Left lobe of liver (tissue), 2 donors: ENCODE data around the gene CRB2. TPM values are rescaled to one million over a fixed set of nuclear protein-coding genes. Genes with fewer than 3 reads are reported as not detected.
A peak's percentile ranks its signal among the peaks of the same experiment; 100 is the strongest.

ENCODE experiments used
- ATAC-seq: fragments of 200-7000 bp; cut with Tn5 transposase; one replicate; pipeline ENCODE4 v1.9.1; 2020; ENCODE audit warnings: mild to moderate bottlenecking, moderate library complexity
- DNase-seq: peaks from one replicate; pipeline ENCODE4 v3.0.0-alpha.2; 2020; ENCODE audit warnings: low spot score
- total RNA-seq: library from RNA; stranded (reverse); gene quantifications from one replicate; pipeline ENCODE4 v1.2.1, GENCODE V29; 2021
- donor health status: DM: no; HTN: no; CAD: no; lungs with moderate emphysema.
- donor health status: DM: no; HTN: yes; CAD: no.

The CRB2 gene
- total RNA-seq, 1 donor from 2014 or later = not detected

GRCh38 chr9:123418052-123418430 is 62.0 kb downstream of the CRB2 start:
- DNase-seq = no peak
- ATAC-seq = no peak

GRCh38 chr9:123418506-123418905 is 62.5 kb downstream of the CRB2 start:
- DNase-seq (no peak), ATAC-seq (no peak)

GRCh38 chr9:123419091-123419490 is 63.1 kb downstream of the CRB2 start:
- ATAC-seq (no peak), DNase-seq (no peak)

- DNase-seq (no peak), ATAC-seq (no peak)
Measured at GRCh38 chr9:123419721-123420591, 64.0 kb downstream of the CRB2 start.

GRCh38 chr9:123420592-123421111 is 64.7 kb downstream of the CRB2 start:
- ATAC-seq = no peak
- DNase-seq = no peak

- ATAC-seq (no peak), DNase-seq (no peak)
Measured at GRCh38 chr9:123421186-123421585, 65.2 kb downstream of the CRB2 start.

- DNase-seq (no peak), ATAC-seq (no peak)
Measured at GRCh38 chr9:123421801-123422455, 65.9 kb downstream of the CRB2 start.

- ATAC-seq = no peak
- no peak for DNase-seq
Measured at GRCh38 chr9:123422635-123423310, 66.8 kb downstream of the CRB2 start.

GRCh38 chr9:123423311-123423640 is 67.3 kb downstream of the CRB2 start:
- DNase-seq = no peak
- no peak for ATAC-seq

GRCh38 chr9:123424131-123424530 is 68.1 kb downstream of the CRB2 start:
- no peak for DNase-seq

GRCh38 chr9:123424552-123425225 is 68.7 kb downstream of the CRB2 start:
- DNase-seq (no peak), ATAC-seq (no peak)

More at GRCh38 chr9:123424131-123424530, 68.1 kb downstream of the CRB2 start:
- ATAC-seq = no peak

- ATAC-seq (no peak), DNase-seq (no peak)
Measured at GRCh38 chr9:123425261-123425821, 69.3 kb downstream of the CRB2 start.

GRCh38 chr9:123425836-123426365 is 69.9 kb downstream of the CRB2 start:
- no peak for ATAC-seq
- DNase-seq = peak; percentile 16

- ATAC-seq = peak; percentile 28
- DNase-seq = peak; percentile 8
Measured at GRCh38 chr9:123426406-123426805, 70.4 kb downstream of the CRB2 start.

Other genes with a start within 250 kb of the CRB2 start
- 10.1 TPM for gene STRBP, start 87.6 kb upstream of the CRB2 start, total RNA-seq